HepG2 (cell line): Measurements from ENCODE around the gene CXCR1. TPM values are rescaled to one million over a fixed set of nuclear protein-coding genes. Genes with fewer than 3 reads are reported as not detected.

ENCODE experiments used
- ATAC-seq: fragments of 200-7000 bp; cut with Tn5 transposase; 3 replicates; pipeline ENCODE4 v1.9.1; 2020; ENCODE audit warnings: mild to moderate bottlenecking, moderate library complexity
- BruUV-seq: library from RNA; stranded (reverse); fragments of 400-500 nt; replicated peaks from 2 replicates; lab custom pipeline; 2021; lab: Mats Ljungman, UMichigan
- CTCF ChIA-PET: fragments of 300-600 bp; formaldehyde crosslinking; extraction: SDS; loops from one replicate; lab custom pipeline; 2021; ENCODE audit warnings: low total read pairs, inconsistent platforms, low intra/inter-chr PET ratio; lab: Yijun Ruan, JAX
- POLR2A ChIA-PET: fragments of 350-600 bp; sonication (Branson Sonifier 250); formaldehyde crosslinking; loops from one replicate; lab custom pipeline; 2020; ENCODE audit warnings: antibody characterized with exemption, inconsistent platforms; lab: Yijun Ruan, JAX
- DNase-seq: peaks from one replicate; pipeline ENCODE4 v3.0.0-alpha.2; 2015; ENCODE audit warnings: low spot score
- FAIRE-seq: peaks from 3 replicates; lab custom pipeline; 2011; peaks lifted over from hg19 to GRCh38; lab: Jason Lieb, UNC
- H2AFZ ChIP-seq: one replicate; pipeline ENCODE4 v1.6.1; 2011; ENCODE audit warnings: low read length, inconsistent platforms
- H3K27ac ChIP-seq: fragments of 300-600 bp; 3 replicates; pipeline ENCODE4 v1.8.0; 2011; ENCODE audit warnings: mixed run types, mild to moderate bottlenecking, mixed read lengths, low read length, inconsistent platforms; ENCODE audit not compliant: insufficient read depth; ENCODE audit errors: extremely low read length
- H3K27me3 ChIP-seq, 2 experiments: fragments of 200-600 bp in 1 of 2; 2 replicates in 1 of 2; 3 replicates in 1 of 2; pipeline versions ENCODE4 v1.6.0 to v1.8.0; 2011; ENCODE audit warnings: low read length in 2 of 2, mild to moderate bottlenecking in 2 of 2, moderate library complexity in 2 of 2, inconsistent platforms in 1 of 2; ENCODE audit not compliant: insufficient read depth in 2 of 2, control insufficient read depth in 1 of 2
- H3K36me3 ChIP-seq, 2 experiments: fragments of 200-600 bp in 1 of 2; replicated peaks in 1 of 2; 2 replicates in 1 of 2; 3 replicates in 1 of 2; pipeline versions ENCODE4 v1.5.1 to v1.8.0; 2011; ENCODE audit warnings: low read length in 2 of 2, inconsistent platforms in 1 of 2; ENCODE audit not compliant: insufficient read depth in 2 of 2, control insufficient read depth in 1 of 2
- H3K4me1 ChIP-seq: 2 replicates; pipeline ENCODE4 v1.5.1; 2012; ENCODE audit warnings: low read length, inconsistent platforms; ENCODE audit not compliant: insufficient read depth
- H3K4me2 ChIP-seq: 2 replicates; pipeline ENCODE4 v1.6.0; 2011; ENCODE audit warnings: low read depth, low read length, inconsistent platforms
- H3K4me3 ChIP-seq, 3 experiments: fragments of 200-600 bp in 1 of 3; sonication (generic), shearing (Covaris generic) in 1 of 3; replicated peaks in 1 of 3; 2 replicates each; pipeline ENCODE4 v1.5.1; 2011 to 2016; ENCODE audit warnings: low read length in 3 of 3, inconsistent platforms in 2 of 3, low read depth in 2 of 3, mild to moderate bottlenecking in 2 of 3, control low read depth in 1 of 3, mixed read lengths in 1 of 3; ENCODE audit not compliant: insufficient read depth in 1 of 3
- H3K79me2 ChIP-seq: one replicate; pipeline ENCODE4 v1.6.1; 2011; ENCODE audit warnings: low read length, inconsistent platforms; ENCODE audit not compliant: insufficient read depth
- H3K9ac ChIP-seq: 2 replicates; pipeline ENCODE4 v1.6.0; 2011; ENCODE audit warnings: mild to moderate bottlenecking, low read depth, low read length, inconsistent platforms; ENCODE audit not compliant: insufficient read depth
- H3K9me3 ChIP-seq: 2 replicates; pipeline ENCODE4 v1.5.1; 2012; ENCODE audit warnings: mild to moderate bottlenecking, low read length
- H4K20me1 ChIP-seq: 2 replicates; pipeline ENCODE4 v1.6.0; 2011; ENCODE audit warnings: inconsistent platforms, mild to moderate bottlenecking, low read length, moderate library complexity; ENCODE audit not compliant: insufficient read depth
- ATF3 ChIP-seq: sonication (generic); formaldehyde crosslinking; IDR thresholded peaks from 2 replicates; pipeline ENCODE4 v1.4.0; 2020; ENCODE audit warnings: missing genetic modification reagents
- FOSL2 ChIP-seq: sonication (generic); formaldehyde crosslinking; IDR thresholded peaks from 2 replicates; pipeline ENCODE4 v1.4.0; 2020; ENCODE audit warnings: missing genetic modification reagents
- MXD4 ChIP-seq: IDR thresholded peaks from 2 replicates; pipeline ENCODE4 v1.6.1; 2016; ENCODE audit warnings: mild to moderate bottlenecking, missing biosample characterization, missing genetic modification reagents
- NKX3-1 ChIP-seq: sonication (generic); formaldehyde crosslinking; IDR thresholded peaks from 2 replicates; pipeline ENCODE4 v1.5.0; 2020; ENCODE audit warnings: missing genetic modification reagents
- REPIN1 ChIP-seq: sonication (generic); formaldehyde crosslinking; IDR thresholded peaks from 2 replicates; pipeline ENCODE4 v1.8.0; 2022; ENCODE audit warnings: missing genetic modification reagents, low read depth, mild to moderate bottlenecking, borderline replicate concordance
- ZBTB20 ChIP-seq: sonication (generic); formaldehyde crosslinking; IDR thresholded peaks from 2 replicates; pipeline ENCODE4 v1.8.1; 2023; ENCODE audit warnings: missing genetic modification reagents, low read depth, mild to moderate bottlenecking, borderline replicate concordance
- ZNF20 ChIP-seq: sonication (generic); formaldehyde crosslinking; IDR thresholded peaks from 2 replicates; pipeline ENCODE4 v1.4.0; 2020; ENCODE audit warnings: mild to moderate bottlenecking, moderate library complexity, missing genetic modification reagents
- ZNF235 ChIP-seq: sonication (generic); formaldehyde crosslinking; IDR thresholded peaks from 2 replicates; pipeline ENCODE4 v1.8.1; 2023; ENCODE audit warnings: mild to moderate bottlenecking, missing genetic modification reagents, borderline replicate concordance
- ZNF441 ChIP-seq: sonication (generic); formaldehyde crosslinking; IDR thresholded peaks from 2 replicates; pipeline ENCODE4 v1.7.0; 2021; ENCODE audit warnings: missing genetic modification reagents, borderline replicate concordance
- ZNF609 ChIP-seq: sonication (generic); formaldehyde crosslinking; IDR thresholded peaks from 2 replicates; pipeline ENCODE4 v1.4.0; 2020; ENCODE audit warnings: mild to moderate bottlenecking, missing genetic modification reagents, borderline replicate concordance
- ZUFSP ChIP-seq: sonication (generic); formaldehyde crosslinking; IDR thresholded peaks from 2 replicates; pipeline ENCODE4 v1.9.0; 2021; ENCODE audit warnings: missing genetic modification reagents, mild to moderate bottlenecking, borderline replicate concordance
- WGBS: methylation state at CpG from one replicate; pipeline ENCODE4 v1.1.6; 2017; ENCODE audit warnings: low lambda C conversion rate; 5-methylcytosine and 5-hydroxymethylcytosine counted together
- in situ Hi-C: cut with HindIII; loops from 2 replicates; pipeline ENCODE4 v1.10.0; 2017; ENCODE audit warnings: low pct_unique_long_range_greater_than_20kb; ENCODE audit not compliant: extremely low pct_ligation_motif_present
- intact Hi-C: fragments of 100-400 bp; cut with micrococcal nuclease; formaldehyde crosslinking; loops from one replicate; pipeline ENCODE4 v1.10.0; 2022; ENCODE audit not compliant: unreplicated experiment
- polyA plus RNA-seq, 8 experiments: library from polyadenylated mRNA; depleted of rRNA in 3 of 8; stranded (reverse) in 7 of 8; unstranded in 1 of 8; fragments of >200 nt; fragmentation: Illumina TruSeq in 4 of 8; extraction: Trizol in 4 of 8; gene quantifications; 2 replicates each; pipeline versions ENCODE4 v1.2.1 to v1.2.3, GENCODE V29; 2011 to 2016; ENCODE audit warnings: low read depth in 4 of 8, missing spikeins in 1 of 8, mixed read lengths in 1 of 8; ENCODE audit not compliant: insufficient read depth in 1 of 8
- total RNA-seq, 5 experiments: library from RNA; depleted of rRNA; stranded (reverse); fragments of >200 nt; fragmentation: Illumina TruSeq; extraction: Trizol; gene quantifications; 2 replicates each; pipeline ENCODE4 v1.2.3, GENCODE V29; 2016; ENCODE audit warnings: low read depth in 1 of 5

CXCR1 gene
- total and polyA plus RNA-seq, 2 of the 13 experiments (the other 11 are each of a cell fraction or from before 2014, with no cell fraction given): not detected

GRCh38 chr2:218152777-218153176 is 14.0 kb downstream of the CXCR1 start:
- Histone ChIP-seq H3K4me1 (no peaks in the 10 kb centered on the region), H3K9me3 (no peaks in the 10 kb centered on the region), H3K27me3 (peaks cover 2 to 43% of the 10 kb centered on the region in 2 experiments; a peak in 4 of 5 replicates), H3K4me2 (no peak overlapping the region), H2AFZ (no peak overlapping the region), H3K9ac (no peak overlapping the region), H4K20me1 (no peaks in the 10 kb centered on the region), H3K79me2 (no peaks in the 10 kb centered on the region), H3K36me3 (no peaks in the 10 kb centered on the region), H3K27ac (no peak overlapping the region), H3K4me3 (no peak overlapping the region)
- CTCF ChIA-PET: no interaction called here
- no TSS peak for BruUV-seq
- WGBS: 3% methylated on average over 1 of the region's 1 CpG
- POLR2A ChIA-PET: no interaction called here
- intact Hi-C loops: no loop called here
- FAIRE-seq (no peak), DNase-seq (no peak), ATAC-seq (no peak)
- in situ Hi-C loops: no loop called here
- peak; percentile 48; the same call in 1 of the 2 replicates for TF ChIP-seq FOSL2 (CRISPR knock-in tag)
- TF ChIP-seq ZBTB20 (CRISPR knock-in tag): no peak
- TF ChIP-seq NKX3-1 (CRISPR knock-in tag): no peak

DNA sequence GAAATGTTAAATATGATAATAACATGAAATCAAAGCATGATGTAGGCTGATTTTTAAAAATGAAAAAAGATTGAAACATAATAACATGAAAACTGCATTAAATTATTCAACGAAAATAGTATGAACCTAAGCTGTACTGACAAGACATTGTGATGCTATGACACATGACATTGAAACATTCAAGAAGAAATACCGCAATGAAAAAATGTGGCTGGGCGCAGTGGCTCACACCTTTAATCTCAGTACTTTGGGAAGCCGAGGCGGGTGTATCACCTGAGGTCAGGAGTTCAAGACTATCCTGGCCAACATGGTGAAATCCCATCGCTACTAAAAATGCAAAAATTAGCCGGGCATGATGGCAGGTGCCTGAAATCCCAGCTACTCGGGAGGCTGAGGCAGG is 14.6 kb downstream of the CXCR1 start:
- Histone ChIP-seq H3K4me3 (no peak overlapping the region), H3K4me2 (no peak overlapping the region), H3K9ac (no peak overlapping the region), H3K9me3 (no peaks in the 10 kb centered on the region), H3K27ac (no peak overlapping the region), H2AFZ (no peak overlapping the region), H3K27me3 (peaks cover 2 to 43% of the 10 kb centered on the region in 2 experiments; a peak in 4 of 5 replicates), H3K79me2 (no peaks in the 10 kb centered on the region), H3K36me3 (no peaks in the 10 kb centered on the region), H3K4me1 (no peaks in the 10 kb centered on the region), H4K20me1 (no peaks in the 10 kb centered on the region)
- in situ Hi-C loops: no loop called here
- intact Hi-C loops: no loop called here
- ATAC-seq (no peak), DNase-seq (no peak), FAIRE-seq (no peak)
- no TSS peak for BruUV-seq
- ChIA-PET POLR2A (no interaction called here), CTCF (no interaction called here)
- WGBS: 32% methylated on average over 8 of the region's 8 CpGs
- TF ChIP-seq REPIN1 (no peak), ZUFSP (CRISPR knock-in tag) (no peak), ZNF609 (CRISPR knock-in tag) (no peak), ATF3 (CRISPR knock-in tag) (no peak), ZNF20 (no peak), ZNF235 (CRISPR knock-in tag) (no peak), ZBTB20 (CRISPR knock-in tag) (no peak), MXD4 (CRISPR knock-in tag) (no peak), ZNF441 (CRISPR knock-in tag) (no peak)
